Ovary (tissue), 9 donors: Measurements from ENCODE around the gene HABP2. TPM values are rescaled to one million over a fixed set of nuclear protein-coding genes. Genes with fewer than 3 reads are reported as not detected.

Experiments used
- DNase-seq, 5 donors: peaks; one replicate each; pipeline ENCODE4 v3.0.0-alpha.2; 2019 to 2020
- H3K27ac ChIP-seq, 2 donors: fragments of 200-600 bp; one replicate each; pipeline versions ENCODE4 v1.5.1 to v1.8.0; 2019 to 2022
- H3K27me3 ChIP-seq: fragments of 200-600 bp; one replicate; pipeline ENCODE4 v1.8.0; 2022
- H3K36me3 ChIP-seq: fragments of 200-600 bp; sonication (generic); one replicate; pipeline ENCODE4 v1.5.1; 2019
- H3K4me1 ChIP-seq: one replicate; pipeline ENCODE4 v1.8.1; 2013; ENCODE audit warnings: mild to moderate bottlenecking, moderate library complexity; ENCODE audit not compliant: insufficient read depth
- H3K4me3 ChIP-seq: fragments of 200-600 bp; sonication (generic); one replicate; pipeline ENCODE4 v1.5.1; 2017
- H3K9me3 ChIP-seq, 2 donors: fragments of 200-600 bp in 1 of 2; sonication (generic) in 1 of 2; one replicate each; pipeline versions ENCODE4 v1.5.1 to v1.8.1; 2013 to 2019; ENCODE audit warnings: mild to moderate bottlenecking in 1 of 2, moderate library complexity in 1 of 2
- CTCF ChIP-seq, 3 donors: fragments of 450-650 bp in 2 of 3; fragments of 200-600 bp in 1 of 3; IDR thresholded peaks; one replicate each; pipeline versions ENCODE4 v1.5.1 to v1.8.0; 2016 to 2022; ENCODE audit warnings: antibody characterized with exemption in 3 of 3, mild to moderate bottlenecking in 1 of 3
- EP300 ChIP-seq: sonication (generic); formaldehyde crosslinking; IDR thresholded peaks from one replicate; pipeline ENCODE4 v1.6.1; 2017; ENCODE audit warnings: antibody characterized with exemption
- POLR2A ChIP-seq: fragments of 450-650 bp; IDR thresholded peaks from one replicate; pipeline ENCODE4 v1.6.1; 2017; ENCODE audit warnings: antibody characterized with exemption, mild to moderate bottlenecking, moderate library complexity
- WGBS, 3 donors: extraction: QIAGEN DNeasy Blood & Tissue Kit in 1 of 3; methylation state at CpG; one replicate each; pipeline versions ENCODE4 v1.1.5 to v1.1.7; 2013 to 2017; 5-methylcytosine and 5-hydroxymethylcytosine counted together
- intact Hi-C, 4 donors: fragments of 100-400 bp; cut with DNase I; formaldehyde crosslinking; loops; one replicate each; pipeline versions ENCODE4 v1.11.0 to v1.15.1; 2022 to 2023
- polyA plus RNA-seq, 2 donors: library from polyadenylated mRNA; stranded (reverse); fragments of 200-250 nt in 1 of 2; fragments of 350-450 nt in 1 of 2; fragmentation: Illumina TruSeq in 1 of 2; extraction: RNeasy Lipid Tissue Mini Kit (QIAGEN cat#74804) in 1 of 2; gene quantifications; one replicate each; pipeline ENCODE4 v1.2.3, GENCODE V29; 2013 to 2014
- total RNA-seq, 7 donors: library from RNA; depleted of rRNA in 2 of 7; stranded (reverse); fragments of >200 nt in 2 of 7; fragmentation: NEBNext Ultra II Directional in 3 of 7; extraction: Animal tissue kit (Norgen Biotek cat#: 25700) in 3 of 7; gene quantifications; one replicate each; pipeline versions ENCODE4 v1.1.0 to v1.2.4, GENCODE V29; 2016 to 2023
- donor health status: DM: no; HTN: no; CAD: no; lungs with moderate emphysema.
- donor health status: DM: no; HTN: no; CAD: no.
- donor health status: Bipolar disorder and iron deficiency.
- donor health status: DM: yes; HTN: yes; CAD: no.
- donor health status: DM: no; HTN: no; CAD: no.
- donor health status: DM: yes; HTN: yes; CAD: no.

The HABP2 gene
- total and polyA plus RNA-seq, 9 donors = 0.07 to 2.3 (median 0.19) TPM; not detected in 3

- no peak overlapping the region for H3K4me3 ChIP-seq
- no peaks in the 10 kb centered on the region for H3K4me1 ChIP-seq
- DNase-seq = no peak
- no peak overlapping the region for H3K27ac ChIP-seq
- intact Hi-C loops = no loop called here
- H3K36me3 ChIP-seq = no peaks in the 10 kb centered on the region
- no peaks in the 10 kb centered on the region for H3K27me3 ChIP-seq
- no peaks in the 10 kb centered on the region for H3K9me3 ChIP-seq
- TF ChIP-seq EP300 (no peak), CTCF (IDR thresholded peaks at IDR 0.05) (no peak), POLR2A (no peak)
- 63 to 80% (median 74%) methylated on average over 4 of the region's 4 CpGs for WGBS, 3 donors
Observed at GRCh38 chr10:113622831-113623230, 70.0 kb downstream of the HABP2 start.

- no peak for TF ChIP-seq EP300
- TF ChIP-seq CTCF (IDR thresholded peaks at IDR 0.05) = no peak
- TF ChIP-seq POLR2A = no peak
- no peaks in the 10 kb centered on the region for H3K4me1 ChIP-seq
- intact Hi-C loops = no loop called here
- no peak overlapping the region for H3K4me3 ChIP-seq
- no peaks in the 10 kb centered on the region for H3K27me3 ChIP-seq
- DNase-seq = no peak
- WGBS, 3 donors = 80 to 87% (median 84%) methylated on average over 10 of the region's 10 CpGs
- H3K36me3 ChIP-seq = no peaks in the 10 kb centered on the region
- H3K9me3 ChIP-seq = no peaks in the 10 kb centered on the region
- no peak overlapping the region for H3K27ac ChIP-seq
Observed at GRCh38 chr10:113625461-113626186, 72.8 kb downstream of the HABP2 start.

GRCh38 chr10:113626809-113627355, 74.0 kb downstream of the HABP2 start:
- Histone ChIP-seq H3K9me3 (no peaks in the 10 kb centered on the region), H3K27ac (no peak overlapping the region), H3K4me1 (no peaks in the 10 kb centered on the region), H3K36me3 (no peaks in the 10 kb centered on the region), H3K4me3 (no peak overlapping the region), H3K27me3 (no peaks in the 10 kb centered on the region)
- WGBS, 3 donors = 38 to 50% (median 45%) methylated on average over 5 of the region's 5 CpGs
- DNase-seq = no peak
- intact Hi-C loops = no loop called here
- TF ChIP-seq CTCF (IDR thresholded peaks at IDR 0.05) (no peak), EP300 (no peak), POLR2A (no peak)

GRCh38 chr10:113627836-113628235, 75.0 kb downstream of the HABP2 start:
- no peaks in the 10 kb centered on the region for H3K27me3 ChIP-seq
- no peak overlapping the region for H3K27ac ChIP-seq
- intact Hi-C loops = no loop called here
- no peaks in the 10 kb centered on the region for H3K9me3 ChIP-seq
- 41 to 54% (median 42%) methylated on average over 6 of the region's 6 CpGs for WGBS, 3 donors
- TF ChIP-seq CTCF (IDR thresholded peaks at IDR 0.05) (no peak), POLR2A (no peak), EP300 (no peak)
- H3K4me3 ChIP-seq = no peak overlapping the region
- no peaks in the 10 kb centered on the region for H3K36me3 ChIP-seq
- H3K4me1 ChIP-seq = no peaks in the 10 kb centered on the region
- DNase-seq = no peak
